Activated effector memory CD4-positive, alpha-beta T cell treated with anti-CD3 and anti-CD28 coated beads, Interleukin-2, amount 50 U/mL, for 16 hours (primary cell): ENCODE results near the gene EVI5.
"Not testable (repeated sequence)": the region's sequence is repeated elsewhere in the genome, so short reads cannot be mapped to it uniquely, and the experiment has no call there.

Experiments used
- DNase-seq: peaks from one replicate; pipeline ENCODE4 v3.0.0-alpha.2; 2020

Gene EVI5

DNA sequence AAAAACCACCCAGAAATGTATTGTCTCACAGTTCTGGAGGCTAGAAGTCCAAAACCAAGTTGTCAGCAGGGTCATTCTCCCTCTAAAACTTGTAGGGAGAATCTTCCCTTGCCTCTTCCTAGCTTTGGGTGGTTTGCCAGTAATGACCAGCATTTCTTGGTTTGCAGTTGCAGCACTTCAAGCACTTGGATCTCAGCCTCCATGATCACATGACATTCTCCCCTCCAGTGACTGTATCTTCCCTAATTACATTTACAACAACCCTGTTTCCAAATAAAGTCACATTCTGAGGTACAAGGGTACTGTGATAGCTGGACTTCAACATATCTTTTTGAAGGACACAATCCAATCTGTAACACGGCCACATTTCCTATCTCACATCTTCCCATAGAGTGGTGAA, 37.2 kb downstream of the EVI5 start:
- no peak for DNase-seq

DNA sequence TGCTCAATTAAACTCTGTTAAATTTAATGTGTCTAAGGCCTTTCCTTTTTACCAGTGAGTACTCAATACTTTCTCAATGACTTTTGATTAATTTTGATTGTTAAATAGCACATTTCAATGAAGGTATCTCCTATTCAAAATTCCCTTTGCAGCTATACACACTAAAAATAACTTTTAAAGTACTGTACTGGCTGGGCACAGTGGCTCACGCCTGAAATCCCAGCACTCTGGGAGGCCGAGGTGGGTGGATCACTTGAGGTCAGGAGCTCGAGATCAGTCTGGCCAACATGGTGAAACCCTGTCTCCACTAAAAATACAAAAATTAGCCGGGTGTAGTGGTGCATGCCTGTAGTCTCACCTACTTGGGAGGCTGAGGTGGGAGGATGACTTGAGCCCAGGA, 38.7 kb downstream of the EVI5 start:
- not testable (repeated sequence) for DNase-seq

DNA sequence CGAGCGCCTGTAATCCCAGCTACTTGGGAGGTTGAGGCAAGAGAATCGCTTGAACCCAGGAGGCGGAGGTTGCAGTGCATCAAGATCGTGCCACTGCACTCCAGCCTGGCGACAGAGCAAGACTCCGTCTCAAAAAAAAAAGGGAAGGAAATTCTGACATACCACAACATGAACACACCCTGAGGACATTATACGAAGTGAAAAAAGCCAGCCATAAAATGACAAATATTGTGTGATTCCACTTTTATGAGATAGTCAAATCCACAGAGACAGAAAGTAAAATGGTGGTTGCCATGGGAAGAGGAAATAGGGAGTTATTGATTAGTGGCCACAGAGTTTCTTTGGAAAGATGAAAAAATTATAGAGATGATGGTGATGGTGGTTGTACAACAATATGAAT, 41.7 kb downstream of the EVI5 start:
- no peak for DNase-seq

DNA sequence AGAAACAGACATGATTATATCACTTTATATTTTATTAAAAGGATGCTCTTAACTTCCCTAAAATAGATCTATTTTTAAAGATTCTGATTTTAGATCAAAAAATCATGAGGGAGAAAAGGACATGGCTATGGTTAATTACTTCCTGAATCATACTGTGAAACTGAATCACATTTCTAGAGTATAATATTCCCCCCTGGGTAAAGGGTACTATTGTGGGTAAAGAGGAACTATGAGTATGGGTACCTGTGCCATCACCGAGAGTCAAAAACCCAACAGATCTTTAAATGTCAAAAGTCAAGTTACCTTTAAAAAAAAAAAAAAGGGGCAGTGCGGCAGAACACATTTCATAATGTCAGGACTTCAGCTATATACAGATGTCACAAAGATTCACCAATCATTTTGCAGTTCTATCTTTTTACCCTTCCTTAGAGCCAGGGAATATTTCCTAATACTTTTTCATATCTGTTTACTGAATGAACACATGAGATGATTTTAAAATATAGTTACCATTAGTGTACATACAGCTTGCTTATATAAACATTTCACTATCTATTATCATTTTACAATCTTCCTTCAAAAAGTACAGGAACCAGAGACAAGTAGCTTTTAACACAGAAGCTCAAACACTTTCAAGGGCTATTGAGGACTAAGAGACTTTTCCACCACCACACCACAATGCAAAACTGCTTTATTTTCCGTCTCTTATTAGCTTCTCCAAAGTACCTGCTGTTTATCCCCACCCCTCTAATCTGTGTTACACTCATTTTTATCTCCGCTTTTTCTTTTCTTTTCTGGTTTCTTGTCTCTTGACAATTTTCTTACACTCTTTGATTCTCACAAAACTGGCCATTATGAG, 45.0 kb downstream of the EVI5 start:
- DNase-seq, result no peak

DNA sequence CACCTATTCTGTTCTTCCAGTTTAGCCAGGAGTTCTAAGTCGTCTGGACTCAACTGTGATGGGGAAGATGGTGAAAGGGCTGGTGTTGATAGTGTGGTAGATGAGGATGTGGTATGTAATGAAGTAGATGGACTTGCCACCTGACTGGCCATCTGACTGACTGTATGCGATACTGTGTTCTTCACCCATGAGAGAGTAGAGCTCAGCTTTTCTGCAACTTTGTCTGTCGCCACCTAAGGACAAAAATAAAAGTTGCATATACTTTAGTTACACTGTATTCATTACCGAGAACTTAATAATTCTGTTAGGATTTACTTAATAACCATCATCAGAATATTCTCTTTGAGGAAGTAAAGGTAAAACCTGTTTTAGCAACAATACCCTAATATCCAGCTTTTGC, 48.5 kb downstream of the EVI5 start:
- no peak for DNase-seq

DNA sequence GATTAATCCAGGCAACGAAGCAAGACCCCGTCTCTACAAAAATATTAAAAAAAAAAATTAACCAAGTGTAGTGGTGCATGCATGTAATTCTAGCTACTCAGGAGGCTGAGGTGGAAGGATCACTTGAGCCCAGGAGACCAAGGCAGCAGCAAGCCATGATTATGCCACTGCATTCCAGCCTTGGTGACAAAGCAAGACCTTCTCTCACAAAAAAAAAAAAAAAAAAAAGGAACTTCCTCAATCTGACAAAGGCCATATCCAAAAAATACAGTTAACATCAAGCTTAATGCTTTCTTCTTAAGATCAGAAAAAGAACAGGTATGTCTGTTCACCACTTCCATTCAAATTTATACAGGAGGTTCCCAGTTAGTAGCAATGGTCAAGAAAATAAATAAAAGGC, 54.4 kb downstream of the EVI5 start:
- no peak for DNase-seq

DNA sequence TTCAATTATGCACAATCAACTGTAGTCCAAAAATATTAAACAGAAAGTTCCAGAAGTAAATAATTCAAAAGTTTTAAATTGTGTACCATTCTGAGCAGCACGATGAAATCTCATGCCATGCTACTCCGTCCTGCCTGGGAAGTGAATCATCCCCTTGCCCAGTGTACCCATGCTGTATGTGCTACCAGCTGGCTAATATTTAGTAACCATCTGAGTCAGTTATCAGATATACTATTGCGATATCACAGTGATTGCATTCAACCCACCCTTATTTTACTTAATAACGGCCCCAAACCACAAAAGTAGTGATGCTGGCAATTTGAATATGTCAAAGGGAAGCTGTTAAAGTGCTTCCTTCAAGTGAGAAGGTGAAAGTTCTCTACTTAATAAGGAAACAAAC, 56.2 kb downstream of the EVI5 start:
- DNase-seq, result no peak

DNA sequence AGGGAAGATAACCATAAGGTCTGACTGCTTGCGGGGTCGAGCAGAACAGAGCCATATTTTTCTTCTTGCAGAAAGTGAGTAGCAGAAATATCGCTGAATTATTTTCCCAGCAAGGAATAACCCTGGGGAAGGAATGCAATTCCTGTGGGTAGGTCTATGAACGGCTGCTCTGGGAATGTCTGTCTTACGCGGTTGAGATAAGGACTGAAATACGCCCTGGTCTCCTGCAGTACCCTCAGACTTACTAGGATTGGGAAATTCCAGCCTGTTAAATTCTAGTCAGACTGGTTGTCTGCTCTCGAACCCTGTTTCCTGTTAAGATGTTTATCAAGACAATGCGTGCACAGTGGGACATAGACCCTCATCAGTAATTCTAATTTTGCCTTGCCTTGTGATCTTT, 61.2 kb downstream of the EVI5 start:
- not testable (repeated sequence) for DNase-seq

DNA sequence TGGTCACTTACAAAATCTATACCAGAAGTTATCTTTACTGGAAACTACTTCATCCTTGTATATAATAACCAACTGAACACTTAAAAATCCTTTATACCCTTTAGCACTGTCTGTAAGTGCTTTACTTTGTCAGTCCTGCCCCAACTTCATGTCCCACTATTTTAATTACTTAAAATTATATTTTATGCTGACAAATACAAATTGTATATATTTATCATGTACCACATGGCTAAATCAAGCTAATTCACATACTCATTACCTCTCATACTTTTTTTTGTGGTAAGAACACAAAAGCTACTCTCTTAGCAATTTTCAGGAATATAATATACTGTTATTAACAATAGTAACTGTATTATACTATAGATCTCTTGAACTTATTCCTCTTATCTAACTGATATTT, 63.0 kb downstream of the EVI5 start:
- no peak for DNase-seq

DNA sequence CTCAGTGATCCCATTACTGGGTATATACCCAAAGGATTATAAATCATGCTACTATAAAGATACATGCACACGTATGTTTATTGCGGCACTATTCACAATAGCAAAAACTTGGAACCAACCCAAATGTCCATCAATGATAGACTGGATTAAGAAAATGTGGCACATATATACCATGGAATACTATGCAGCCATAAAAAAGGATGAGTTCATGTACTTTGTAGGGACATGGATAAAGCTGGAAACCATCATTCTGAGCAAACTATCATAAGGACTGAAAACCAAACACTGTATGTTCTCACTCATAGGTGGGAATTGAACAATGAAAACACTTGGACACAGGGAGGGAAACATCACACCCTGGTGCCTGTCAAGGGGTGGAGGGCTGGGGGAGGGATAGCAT, 63.8 kb downstream of the EVI5 start:
- DNase-seq, result not testable (repeated sequence)

DNA sequence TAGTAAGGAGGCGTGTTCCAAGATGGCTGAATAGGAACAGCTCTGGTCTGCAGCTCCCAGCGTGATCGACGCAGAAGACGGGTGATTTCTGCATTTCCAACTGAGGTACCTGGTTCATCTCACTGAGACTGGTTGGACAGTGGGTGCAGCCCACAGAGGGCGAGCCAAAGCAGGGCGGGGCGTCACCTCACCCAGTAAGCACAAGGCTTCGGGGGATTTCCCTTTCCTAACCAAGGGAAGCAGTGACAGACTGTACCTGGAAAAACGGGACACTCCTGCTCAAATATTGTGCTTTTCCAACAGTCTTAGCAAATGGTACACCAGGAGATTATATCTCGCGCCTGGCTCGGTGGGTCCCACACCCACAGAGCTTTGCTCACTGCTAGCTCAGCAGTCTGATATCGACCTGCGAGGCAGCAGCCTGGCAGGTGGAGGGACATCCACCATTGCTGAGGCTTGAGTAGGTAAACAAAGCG, 69.4 kb downstream of the EVI5 start:
- DNase-seq, result not testable (repeated sequence)

DNA sequence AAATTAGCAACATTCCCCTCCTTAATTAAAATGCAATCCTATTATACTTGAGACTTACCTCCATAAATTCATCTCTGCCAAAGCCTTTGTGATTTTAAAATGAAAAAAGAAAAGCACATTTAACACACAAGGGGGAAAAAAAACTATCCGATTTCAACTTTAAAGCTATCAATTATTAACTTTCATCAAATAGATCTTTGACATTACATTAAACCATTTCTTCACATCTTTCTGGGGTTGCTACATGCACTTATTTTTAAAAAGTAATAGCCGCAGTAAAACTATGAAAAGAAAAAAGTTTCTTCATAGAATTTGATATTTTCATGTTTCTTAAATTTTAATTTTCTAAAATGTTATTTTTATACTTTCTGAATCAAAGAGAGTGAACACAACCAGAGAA, 71.0 kb downstream of the EVI5 start:
- DNase-seq, result no peak

DNA sequence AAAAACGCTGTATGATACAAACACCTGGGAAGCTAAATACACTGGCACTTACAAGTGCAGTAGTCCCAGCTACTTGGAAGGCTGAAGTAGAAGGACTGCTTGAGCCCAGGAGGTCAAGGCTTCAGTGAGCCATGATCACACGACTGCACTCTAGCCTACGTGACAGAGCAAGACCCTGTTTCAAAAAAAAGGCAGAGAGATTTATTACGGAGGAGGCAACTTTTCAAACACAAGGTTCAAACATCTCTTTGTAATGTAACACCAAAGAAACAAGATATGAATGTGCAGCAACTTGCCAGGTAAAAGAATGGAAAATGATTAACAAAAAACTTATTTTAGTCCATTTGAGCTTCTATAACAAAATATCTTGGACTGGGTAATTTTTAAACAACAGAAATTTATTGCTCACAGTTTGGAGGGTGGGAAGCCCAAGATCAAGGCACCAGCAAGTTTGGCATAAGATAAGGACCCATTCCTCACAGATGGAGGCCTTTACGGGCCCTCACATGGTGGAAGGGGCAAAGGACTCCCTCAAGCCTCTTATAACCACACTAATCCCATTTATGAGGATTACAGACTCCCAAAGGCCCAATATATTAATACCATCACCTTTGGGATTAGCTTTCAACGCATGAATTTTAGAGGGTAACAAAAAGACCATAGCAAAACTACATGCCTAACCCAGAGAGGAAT, 73.3 kb downstream of the EVI5 start:
- DNase-seq, result no peak

DNA sequence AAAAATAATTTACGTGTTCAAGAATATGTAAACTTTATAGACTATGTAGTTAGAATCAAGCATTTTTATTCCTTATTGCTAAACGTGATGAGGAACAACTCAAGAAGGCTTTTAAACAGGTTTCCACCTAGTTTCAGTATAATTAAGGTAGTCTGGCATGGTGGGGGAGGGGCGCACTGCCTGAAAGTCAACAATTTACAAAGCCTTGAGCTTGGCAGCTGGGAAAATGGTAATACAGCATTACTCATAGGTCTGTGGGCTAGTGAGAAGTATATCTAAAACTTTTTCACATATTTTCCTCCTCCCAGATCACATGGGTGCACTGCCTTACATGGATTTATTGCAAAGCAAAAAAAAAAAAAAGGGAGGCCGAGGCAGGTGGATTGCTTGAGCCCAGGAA, 75.2 kb downstream of the EVI5 start:
- DNase-seq, result no peak

DNA sequence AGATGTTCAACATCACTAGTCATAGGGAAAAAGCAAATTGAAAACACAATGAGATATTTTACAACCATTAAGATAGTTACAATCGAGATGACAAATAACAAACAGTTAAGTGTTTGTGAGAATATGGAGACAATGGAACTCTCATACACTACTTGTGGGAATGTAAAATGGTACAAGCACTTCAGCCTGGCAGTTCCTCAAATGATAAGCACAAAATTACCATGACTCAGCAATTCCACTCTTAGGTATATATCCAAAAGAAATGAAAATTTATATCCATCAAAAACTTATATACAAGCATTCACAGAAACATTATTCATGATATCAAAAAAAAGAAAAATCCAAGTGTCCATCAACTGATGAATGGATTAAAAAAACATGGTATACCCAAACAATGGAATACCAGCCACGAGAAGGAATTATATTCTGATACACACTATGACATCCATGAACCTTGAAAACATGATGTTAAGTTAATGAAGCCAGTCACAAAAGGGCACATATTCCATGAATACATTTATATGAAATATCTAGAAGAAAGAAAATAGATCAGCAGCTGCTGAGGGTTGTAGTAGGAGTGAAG, 76.4 kb downstream of the EVI5 start:
- no peak for DNase-seq

DNA sequence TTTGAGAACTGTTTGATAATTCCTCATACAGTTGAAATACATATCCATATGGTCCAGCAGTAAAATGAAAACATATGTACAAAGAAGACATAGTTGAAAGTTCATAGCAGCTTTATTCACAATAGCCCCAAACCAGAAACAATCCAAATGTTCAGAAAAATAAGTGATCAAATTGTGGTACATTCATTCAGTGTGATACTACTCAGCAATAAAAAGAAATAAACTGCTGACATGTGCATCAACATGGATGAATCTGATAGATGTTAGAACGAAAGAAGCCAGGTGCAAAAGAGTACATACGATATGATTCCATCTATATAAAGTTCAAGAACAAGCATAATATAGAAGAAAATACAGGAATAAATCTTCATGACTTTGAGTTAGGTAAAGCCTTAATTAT, 77.2 kb downstream of the EVI5 start:
- no peak for DNase-seq

DNA sequence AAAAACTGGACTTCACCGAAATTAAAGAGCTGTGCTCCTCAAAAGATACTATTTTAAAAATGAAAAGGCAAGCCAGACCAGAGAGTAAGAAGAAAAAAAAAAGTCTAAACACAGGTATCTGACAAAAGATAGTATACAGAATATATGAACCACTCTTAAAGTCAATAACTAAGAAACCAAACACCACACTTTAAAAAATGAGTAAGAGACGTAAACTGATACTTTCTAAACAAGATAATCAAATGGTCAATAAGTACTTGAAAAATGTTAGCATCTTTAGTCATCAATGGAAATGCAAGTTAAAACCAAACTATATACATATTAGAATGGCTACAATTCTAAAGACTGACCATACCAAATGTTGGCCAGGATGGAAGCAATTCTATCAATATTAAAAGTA, 77.6 kb downstream of the EVI5 start:
- no peak for DNase-seq

DNA sequence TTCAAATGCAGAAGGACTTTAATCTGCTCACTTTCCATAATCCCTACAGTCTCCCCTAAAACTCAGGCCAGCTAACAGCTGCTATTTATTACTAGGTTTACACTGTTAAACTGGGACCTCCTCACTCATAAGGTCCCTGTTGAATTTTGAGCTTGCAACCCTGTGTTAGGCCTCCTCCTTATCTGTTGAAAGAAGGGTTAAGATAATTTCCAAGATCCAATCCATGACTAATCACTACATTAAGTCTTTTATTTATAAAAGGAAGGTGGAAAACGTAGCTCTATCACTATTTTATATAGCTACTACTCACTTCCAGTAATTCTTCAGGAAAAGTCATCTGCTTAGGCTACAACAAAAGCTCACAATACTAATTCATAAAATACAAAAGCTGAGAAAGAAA, 79.5 kb downstream of the EVI5 start:
- no peak for DNase-seq

DNA sequence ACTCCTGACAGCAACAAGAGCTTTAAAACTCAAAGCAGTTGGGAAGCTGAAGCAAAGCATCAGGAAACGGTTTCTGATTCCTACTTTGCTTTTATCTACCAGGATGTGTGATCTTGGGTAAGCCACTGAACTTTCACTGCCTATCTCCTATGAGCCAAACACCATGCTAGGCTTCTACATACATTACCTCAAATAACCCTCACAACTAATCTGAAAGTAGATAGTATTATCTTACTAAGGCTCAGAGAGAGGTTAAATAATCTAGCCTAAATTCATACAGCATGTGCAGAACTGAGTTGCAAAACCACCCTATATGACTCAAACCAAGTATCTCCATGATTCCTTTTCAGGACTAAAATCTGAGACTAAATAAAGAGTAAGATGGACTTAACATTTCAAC, 83.8 kb downstream of the EVI5 start:
- DNase-seq, result no peak

DNA sequence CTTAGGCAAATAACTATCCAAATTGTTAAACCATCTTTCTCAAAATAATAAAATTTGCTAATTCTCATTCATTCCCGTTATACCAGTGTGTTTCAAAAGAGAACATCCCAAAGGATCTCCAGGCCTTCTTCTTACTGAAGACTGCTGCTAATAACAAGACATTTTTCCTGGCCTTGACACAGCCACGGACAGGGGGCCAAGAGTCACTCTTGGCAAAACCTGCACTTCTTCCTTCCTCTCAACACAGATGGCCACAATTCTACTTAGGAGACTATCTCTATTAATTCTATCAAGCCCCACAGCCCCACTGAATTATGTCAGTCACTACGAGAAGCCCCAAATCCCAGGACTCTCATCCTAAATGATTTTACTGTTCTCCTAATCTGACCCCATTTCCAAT, 86.0 kb downstream of the EVI5 start:
- no peak for DNase-seq

DNA sequence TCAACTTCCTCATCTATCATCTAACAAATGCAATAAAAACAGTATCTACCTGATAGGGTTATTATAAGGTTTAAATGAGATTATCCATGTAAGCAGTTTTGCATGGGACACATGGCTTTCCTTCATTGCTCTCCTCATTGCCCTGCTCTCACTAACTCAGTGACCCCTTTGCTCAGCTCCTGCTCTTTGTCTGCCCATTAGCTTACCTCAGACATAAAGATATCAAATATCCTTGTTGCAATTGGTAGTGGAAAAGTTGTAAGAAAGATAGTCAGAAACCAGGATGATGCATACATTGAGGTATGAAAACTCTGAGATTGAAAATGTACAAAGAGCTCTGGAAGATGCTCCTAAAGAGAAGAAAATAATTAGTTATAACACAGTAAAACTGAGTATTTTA, 89.8 kb downstream of the EVI5 start:
- DNase-seq, result no peak

DNA sequence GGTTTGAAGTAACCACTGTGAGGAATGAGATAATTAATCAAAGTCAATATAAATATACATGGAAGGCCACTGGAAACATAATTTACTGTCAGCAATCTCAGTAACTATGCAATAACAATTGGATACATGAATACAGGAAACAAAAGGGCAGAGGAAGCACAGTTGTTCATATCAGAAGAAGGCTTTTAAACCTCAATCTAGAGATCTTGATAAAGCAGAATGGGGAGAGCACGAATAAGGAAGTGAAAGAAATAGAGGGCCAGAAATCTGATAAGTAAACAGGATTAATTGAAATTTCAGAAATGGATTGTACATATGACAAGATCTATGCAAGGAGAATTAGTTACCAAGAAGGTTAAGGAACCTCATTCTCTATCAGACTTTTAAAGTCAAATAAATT, 93.0 kb downstream of the EVI5 start:
- DNase-seq, result no peak

DNA sequence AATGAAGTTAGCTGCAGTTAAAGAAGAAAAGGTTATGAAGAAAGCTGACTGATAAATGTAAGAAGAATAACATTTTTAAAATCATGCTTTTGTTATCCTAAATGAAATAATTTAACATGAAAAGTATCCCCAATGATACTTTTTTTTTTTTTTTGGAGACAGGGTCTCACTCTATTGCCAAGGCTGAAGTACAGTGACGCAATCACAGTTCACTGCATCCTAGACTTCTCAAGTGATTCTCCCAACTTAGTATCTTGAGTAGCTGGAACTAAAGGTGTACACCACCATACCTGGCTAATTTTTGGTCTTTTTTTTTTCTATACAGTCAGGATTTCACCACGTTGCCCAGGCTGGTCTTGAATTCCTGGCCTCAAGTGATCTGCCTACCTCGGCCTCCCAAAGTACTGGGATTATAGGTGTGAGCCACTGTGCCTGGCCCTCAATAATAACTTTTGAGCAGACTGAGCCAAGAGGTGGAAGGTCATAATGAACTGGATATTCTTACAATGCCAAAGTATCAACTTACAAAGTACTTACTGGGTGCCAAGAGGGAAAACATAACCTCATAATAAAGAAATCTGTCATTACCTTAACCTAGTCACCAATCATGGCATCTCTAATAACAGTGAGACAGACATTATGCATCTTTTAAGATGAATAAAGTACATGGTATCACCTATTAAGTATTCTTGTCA, 94.5 kb downstream of the EVI5 start:
- DNase-seq, result no peak

DNA sequence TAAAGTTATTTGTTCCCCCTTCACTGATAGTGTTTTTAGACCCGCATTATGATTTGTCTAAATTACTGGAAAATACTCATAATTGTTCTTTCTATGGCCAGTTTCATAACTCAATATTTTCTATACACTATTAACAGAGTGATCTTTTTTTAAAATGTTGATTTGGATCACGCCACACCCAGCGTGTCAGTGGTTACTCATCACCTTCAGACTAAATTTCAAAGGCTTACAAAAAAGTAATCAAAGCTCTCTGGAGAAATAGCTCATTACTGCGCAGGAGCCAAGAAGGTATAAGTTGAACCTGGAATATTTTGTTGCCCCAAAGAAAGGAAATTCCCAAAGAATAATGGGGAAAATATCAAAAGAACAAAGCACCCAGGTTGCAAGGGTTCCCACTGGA, 104.9 kb downstream of the EVI5 start:
- no peak for DNase-seq
